Upper lobe of left lung (tissue), 6 donors: ENCODE measurements around the gene MYO19. TPM values are rescaled to one million over a fixed set of nuclear protein-coding genes. Genes with fewer than 3 reads are reported as not detected.

ENCODE experiments used
- ATAC-seq, 2 donors: fragments of 200-7000 bp; cut with Tn5 transposase; one replicate each; pipeline ENCODE4 v1.9.1; 2022; ENCODE audit warnings: mild to moderate bottlenecking in 2 of 2, moderate library complexity in 2 of 2; ENCODE audit not compliant: low FRiP score in 2 of 2
- DNase-seq, 2 donors: peaks; one replicate each; pipeline ENCODE4 v3.0.0-alpha.2; 2019 to 2020
- H3K27ac ChIP-seq, 4 donors: fragments of 200-600 bp; sonication (generic); one replicate each; pipeline ENCODE4 v1.5.1; 2016 to 2019
- H3K27me3 ChIP-seq, 4 donors: fragments of 200-600 bp; sonication (generic); one replicate each; pipeline ENCODE4 v1.5.1; 2017 to 2019
- H3K36me3 ChIP-seq, 4 donors: fragments of 200-600 bp; sonication (generic); one replicate each; pipeline ENCODE4 v1.5.1; 2016 to 2019
- H3K4me1 ChIP-seq, 4 donors: fragments of 200-600 bp; sonication (generic); one replicate each; pipeline ENCODE4 v1.5.1; 2018 to 2019
- H3K4me3 ChIP-seq, 4 donors: fragments of 200-600 bp; sonication (generic); one replicate each; pipeline ENCODE4 v1.5.1; 2017 to 2019; ENCODE audit warnings: mild to moderate bottlenecking in 2 of 4, moderate library complexity in 1 of 4
- H3K9me3 ChIP-seq, 4 donors: fragments of 200-600 bp; sonication (generic); one replicate each; pipeline ENCODE4 v1.5.1; 2018 to 2019
- EP300 ChIP-seq, 4 donors: sonication (generic); formaldehyde crosslinking; IDR thresholded peaks; one replicate each; pipeline ENCODE4 v1.5.1; 2017; ENCODE audit warnings: antibody characterized with exemption in 4 of 4, control low read depth in 2 of 4
- POLR2A ChIP-seq, 4 donors: fragments of 450-650 bp; IDR thresholded peaks; one replicate each; pipeline ENCODE4 v1.5.1; 2016 to 2017; ENCODE audit warnings: antibody characterized with exemption in 4 of 4, mild to moderate bottlenecking in 2 of 4
- POLR2AphosphoS5 ChIP-seq, 2 donors: sonication (generic); formaldehyde crosslinking; IDR thresholded peaks; one replicate each; pipeline ENCODE4 v1.5.1; 2017; ENCODE audit warnings: antibody characterized with exemption in 2 of 2
- WGBS, 2 donors: methylation state at CpG; one replicate each; pipeline ENCODE4 v1.1.5; 2017 to 2018; 5-methylcytosine and 5-hydroxymethylcytosine counted together
- total RNA-seq, 6 donors: library from RNA; depleted of rRNA in 4 of 6; stranded (reverse); fragments of >200 nt in 4 of 6; gene quantifications; one replicate each; pipeline versions ENCODE4 v1.1.0 to v1.2.1, GENCODE V29; 2016 to 2021
- TF ChIP-seq, protein P1 (sequence below), 6 experiments: fragments of 450-650 bp in 4 of 6; fragments of 200-600 bp in 2 of 6; sonication (generic) in 2 of 6; IDR thresholded peaks; one replicate each; pipeline ENCODE4 v1.5.1; 2016 to 2019; ENCODE audit warnings: antibody characterized with exemption in 6 of 6
- donor health status: DM: no; HTN: no; CAD: no; lungs with moderate emphysema.
- donor health status: DM: no; HTN: yes; CAD: no; lungs with severe emphysema.

MYO19 gene
- total RNA-seq, 6 donors from 2014 or later = 34.8 to 167 (median 49.4) TPM

DNA sequence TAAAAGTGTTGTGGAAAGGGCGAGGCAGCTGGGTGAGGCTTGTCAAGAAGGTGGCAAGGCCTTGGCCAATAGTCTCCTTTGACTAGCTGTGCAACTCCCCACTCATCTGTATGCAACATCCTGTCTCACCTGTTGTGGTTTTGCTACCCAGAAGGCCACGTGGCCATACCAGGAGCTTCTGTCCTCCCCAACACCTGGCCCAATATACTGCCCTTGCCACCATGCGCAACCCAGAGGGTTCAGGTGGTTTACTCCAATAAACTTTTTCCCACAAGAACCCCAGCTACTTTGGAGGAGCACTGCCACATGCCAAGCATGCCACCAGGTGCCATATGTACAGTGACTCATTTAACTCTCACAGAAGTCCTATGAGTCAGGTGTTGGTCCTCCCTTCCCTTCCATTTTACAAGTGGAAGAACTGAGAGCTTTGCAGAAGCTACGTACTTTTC, 10.2 kb downstream of the MYO19 start:
- ATAC-seq (no peak), DNase-seq (no peak)

DNA sequence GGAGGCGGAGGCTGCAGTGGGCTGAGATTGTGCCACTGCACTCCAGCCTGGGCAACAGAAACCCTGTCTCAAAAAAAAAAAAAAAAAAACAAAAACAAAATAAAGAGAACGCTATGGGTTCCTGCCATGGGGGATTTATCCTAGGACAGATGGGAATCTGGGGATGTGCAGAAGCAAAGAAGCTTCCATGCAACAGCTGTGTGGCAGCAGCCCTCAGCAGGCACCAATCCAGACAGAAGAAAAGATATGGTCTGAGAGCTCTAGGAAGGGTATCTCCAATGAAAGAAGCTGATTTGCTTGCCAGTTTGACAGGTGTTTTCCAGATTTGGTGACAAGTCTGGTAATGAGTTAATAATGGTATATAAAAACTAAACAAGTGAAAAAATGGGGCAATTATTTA, 11.6 kb downstream of the MYO19 start:
- ATAC-seq (no peak), DNase-seq (no peak)
- WGBS, 2 donors = 89 to 97% methylated on average over 2 of the region's 2 CpGs
- TF ChIP-seq, protein P1, sequence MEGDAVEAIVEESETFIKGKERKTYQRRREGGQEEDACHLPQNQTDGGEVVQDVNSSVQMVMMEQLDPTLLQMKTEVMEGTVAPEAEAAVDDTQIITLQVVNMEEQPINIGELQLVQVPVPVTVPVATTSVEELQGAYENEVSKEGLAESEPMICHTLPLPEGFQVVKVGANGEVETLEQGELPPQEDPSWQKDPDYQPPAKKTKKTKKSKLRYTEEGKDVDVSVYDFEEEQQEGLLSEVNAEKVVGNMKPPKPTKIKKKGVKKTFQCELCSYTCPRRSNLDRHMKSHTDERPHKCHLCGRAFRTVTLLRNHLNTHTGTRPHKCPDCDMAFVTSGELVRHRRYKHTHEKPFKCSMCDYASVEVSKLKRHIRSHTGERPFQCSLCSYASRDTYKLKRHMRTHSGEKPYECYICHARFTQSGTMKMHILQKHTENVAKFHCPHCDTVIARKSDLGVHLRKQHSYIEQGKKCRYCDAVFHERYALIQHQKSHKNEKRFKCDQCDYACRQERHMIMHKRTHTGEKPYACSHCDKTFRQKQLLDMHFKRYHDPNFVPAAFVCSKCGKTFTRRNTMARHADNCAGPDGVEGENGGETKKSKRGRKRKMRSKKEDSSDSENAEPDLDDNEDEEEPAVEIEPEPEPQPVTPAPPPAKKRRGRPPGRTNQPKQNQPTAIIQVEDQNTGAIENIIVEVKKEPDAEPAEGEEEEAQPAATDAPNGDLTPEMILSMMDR (IDR thresholded peaks at IDR 0.05) = no peak
- TF ChIP-seq POLR2AphosphoS5 (IDR thresholded peaks at IDR 0.05) (no peak), POLR2A (IDR thresholded peaks at IDR 0.05) (no peak), EP300 (IDR thresholded peaks at IDR 0.05) (no peak)
- no peaks in the 10 kb centered on the region for H3K9me3 ChIP-seq
- no peak overlapping the region for H3K27ac ChIP-seq
- H3K27me3 ChIP-seq = no peaks in the 10 kb centered on the region
- no peak overlapping the region for H3K4me3 ChIP-seq
- peaks cover 7 to 59% (median 30%) of the 10 kb centered on the region in 4 donors for H3K36me3 ChIP-seq
- no peaks in the 10 kb centered on the region for H3K4me1 ChIP-seq

More for the DNA sequence above, 10.2 kb downstream of the MYO19 start:
- H3K27ac ChIP-seq = no peak overlapping the region
- TF ChIP-seq POLR2A (IDR thresholded peaks at IDR 0.05) (no peak), POLR2AphosphoS5 (IDR thresholded peaks at IDR 0.05) (no peak), EP300 (IDR thresholded peaks at IDR 0.05) (no peak)
- TF ChIP-seq, protein P1 (IDR thresholded peaks at IDR 0.05) = no peak
- no peaks in the 10 kb centered on the region for H3K27me3 ChIP-seq
- WGBS, 2 donors = 88 to 91% methylated on average over 4 of the region's 4 CpGs
- H3K9me3 ChIP-seq = no peaks in the 10 kb centered on the region
- no peaks in the 10 kb centered on the region for H3K4me1 ChIP-seq
- peaks cover 7 to 71% (median 30%) of the 10 kb centered on the region in 4 donors for H3K36me3 ChIP-seq
- H3K4me3 ChIP-seq = no peak overlapping the region

DNA sequence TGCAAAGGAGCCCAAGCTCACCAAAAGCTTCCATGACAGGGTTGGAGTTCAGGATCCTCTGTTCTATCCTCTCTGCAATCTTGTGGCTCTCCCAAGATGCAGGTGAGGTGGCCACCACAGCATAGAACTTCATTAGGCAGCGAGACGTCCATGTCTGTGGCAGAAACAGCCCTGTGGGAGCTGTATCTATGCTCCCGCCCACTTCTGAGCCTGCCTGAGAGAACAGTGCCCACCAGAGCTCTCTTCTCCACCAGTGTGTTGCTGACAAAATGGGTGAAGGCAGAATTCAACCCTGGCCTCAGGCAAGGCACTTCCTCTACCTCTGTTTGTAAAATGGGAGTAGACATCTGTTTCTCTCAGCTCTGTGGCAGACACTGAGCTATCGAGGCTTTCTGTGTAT, 18.8 kb downstream of the MYO19 start:
- no peaks in the 10 kb centered on the region for H3K4me1 ChIP-seq
- no peak overlapping the region for H3K4me3 ChIP-seq
- DNase-seq = no peak

DNA sequence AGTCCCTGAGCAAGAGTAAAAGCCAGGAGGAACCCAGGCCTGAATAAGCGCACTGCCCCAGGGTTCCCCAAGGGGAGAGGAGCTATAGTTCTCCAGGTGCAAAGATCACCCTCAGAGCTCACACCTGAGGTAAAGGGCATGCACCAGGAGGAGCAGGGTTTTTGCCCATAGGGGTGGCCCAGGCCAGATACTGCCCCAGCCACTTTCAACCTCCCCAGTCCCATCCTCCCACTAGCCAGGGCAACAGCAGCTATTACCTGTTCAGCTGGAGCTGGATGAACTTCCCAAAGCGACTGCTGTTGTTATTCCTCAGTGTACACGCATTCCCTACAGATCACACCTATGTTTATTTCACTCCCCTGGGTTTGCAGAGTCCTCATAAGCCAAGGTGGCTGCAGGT, 19.8 kb downstream of the MYO19 start:
- no peaks in the 10 kb centered on the region for H3K9me3 ChIP-seq
- no peak overlapping the region for H3K27ac ChIP-seq
- no peaks in the 10 kb centered on the region for H3K27me3 ChIP-seq
- DNase-seq = no peak
- peaks cover 0 to 48% (median 18%) of the 10 kb centered on the region in 4 donors for H3K36me3 ChIP-seq
- no peaks in the 10 kb centered on the region for H3K4me1 ChIP-seq
- no peak for ATAC-seq
- no peak overlapping the region for H3K4me3 ChIP-seq
- 94 to 100% methylated on average over 2 to 3 of the region's 3 CpGs for WGBS, 2 donors
- TF ChIP-seq, protein P1 (IDR thresholded peaks at IDR 0.05) = no peak
- no peak for TF ChIP-seq EP300 (IDR thresholded peaks at IDR 0.05)
- no peak for TF ChIP-seq POLR2A (IDR thresholded peaks at IDR 0.05)
- no peak for TF ChIP-seq POLR2AphosphoS5 (IDR thresholded peaks at IDR 0.05)

More for the DNA sequence above, 18.8 kb downstream of the MYO19 start:
- WGBS, 2 donors = 92% methylated on average over 2 to 4 of the region's 4 CpGs
- TF ChIP-seq EP300 (IDR thresholded peaks at IDR 0.05) (no peak), POLR2AphosphoS5 (IDR thresholded peaks at IDR 0.05) (no peak), POLR2A (IDR thresholded peaks at IDR 0.05) (no peak)
- TF ChIP-seq, protein P1 (IDR thresholded peaks at IDR 0.05) = no peak
- Histone ChIP-seq H3K36me3 (peaks cover 0 to 45% (median 14%) of the 10 kb centered on the region in 4 donors), H3K27ac (no peak overlapping the region), H3K27me3 (no peaks in the 10 kb centered on the region), H3K9me3 (no peaks in the 10 kb centered on the region)
- no peak for ATAC-seq

DNA sequence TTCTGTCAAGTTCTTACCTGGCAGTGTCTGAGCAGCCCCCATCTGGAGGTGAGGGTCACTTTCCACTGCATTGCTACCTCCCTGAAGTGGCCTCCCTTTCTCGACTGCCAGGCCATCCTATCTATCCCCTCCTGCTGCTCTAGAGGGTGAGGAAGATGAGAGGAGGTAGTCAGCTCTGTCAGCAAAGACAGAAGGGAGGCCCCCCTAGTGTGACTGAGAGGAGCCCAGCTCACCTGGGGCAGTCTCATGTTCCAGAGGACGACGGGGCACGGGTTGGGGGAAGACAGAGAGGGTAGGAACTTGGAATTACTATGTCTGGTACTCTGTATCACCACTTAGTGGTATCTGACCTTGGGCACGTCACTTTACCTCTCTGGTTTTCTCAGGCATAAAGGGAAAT, 22.0 kb downstream of the MYO19 start:
- Histone ChIP-seq H3K27me3 (no peaks in the 10 kb centered on the region), H3K4me1 (no peaks in the 10 kb centered on the region), H3K4me3 (no peak overlapping the region), H3K36me3 (peaks cover 0 to 59% (median 24%) of the 10 kb centered on the region in 4 donors), H3K27ac (no peak overlapping the region), H3K9me3 (no peaks in the 10 kb centered on the region)
- ATAC-seq (no peak), DNase-seq (no peak)
- WGBS, 2 donors = 92 to 93% methylated on average over 5 of the region's 5 CpGs
- TF ChIP-seq EP300 (IDR thresholded peaks at IDR 0.05) (no peak), POLR2AphosphoS5 (IDR thresholded peaks at IDR 0.05) (no peak), POLR2A (IDR thresholded peaks at IDR 0.05) (no peak)
- TF ChIP-seq, protein P1 (IDR thresholded peaks at IDR 0.05) = no peak
